ENCODE data around the gene SCO2. TPM values are rescaled to one million over a fixed set of nuclear protein-coding genes. Genes with fewer than 3 reads are reported as not detected.
A peak's percentile ranks its signal among the peaks of the same experiment; 100 is the strongest.

The SCO2 gene
- total and polyA plus RNA-seq, 10 of the 15 experiments (the other 5 are each of a cell fraction or from before 2014, with no cell fraction given): 0.18 to 16.0 (median 2.4) TPM; not detected in 1

GRCh38 chr22:50562523-50563412, 37.4 kb upstream of the SCO2 start, which contains the start of gene SYCE3 (continued):
- TF ChIP-seq ELK1 (IDR thresholded peaks at IDR 0.05; ENCODE audit: low read depth, low read length): peak; percentile 84
- no peak for TF ChIP-seq RCOR1 (conservative IDR thresholded peaks at IDR 0.05; ENCODE audit: low read depth, low read length)
- TF ChIP-seq RFX5 (IDR thresholded peaks at IDR 0.05; ENCODE audit: low read depth, low read length): no peak
- TF ChIP-seq PAX5 (IDR thresholded peaks at IDR 0.05; ENCODE audit: borderline replicate concordance, low read depth, low read length): no peak; the same call in 1 of the 2 replicates
- TF ChIP-seq LARP7 (IDR thresholded peaks at IDR 0.05): no peak
- peak; percentile 41 for TF ChIP-seq PBX3 (IDR thresholded peaks at IDR 0.05; ENCODE audit: insufficient replicate concordance, low read depth, low read length)
- TF ChIP-seq GATAD2B (conservative IDR thresholded peaks at IDR 0.05; ENCODE audit: low read depth): no peak; the same call in 1 of the 2 replicates
- no peak for TF ChIP-seq TARDBP (IDR thresholded peaks at IDR 0.05; ENCODE audit: borderline replicate concordance)
- TF ChIP-seq NFXL1 (IDR thresholded peaks at IDR 0.05; ENCODE audit: borderline replicate concordance): no peak
- TF ChIP-seq ATF7 (IDR thresholded peaks at IDR 0.05; ENCODE audit: low read depth): no peak
- no peak for TF ChIP-seq NR2C2 (IDR thresholded peaks at IDR 0.05; ENCODE audit: borderline replicate concordance, control insufficient read depth, insufficient read length, low read depth)
- TF ChIP-seq POLR2AphosphoS2 (IDR thresholded peaks at IDR 0.05; ENCODE audit: low read depth, low read length): no peak; the same call in 1 of the 2 replicates
- no peak for TF ChIP-seq SPI1 (IDR thresholded peaks at IDR 0.05; ENCODE audit: borderline replicate concordance, insufficient read depth, low read depth, low read length)
- no peak for TF ChIP-seq ESRRA (IDR thresholded peaks at IDR 0.05; ENCODE audit: low read length)
- no peak for TF ChIP-seq E4F1 (IDR thresholded peaks at IDR 0.05; ENCODE audit: borderline replicate concordance, partially characterized antibody)
- no peak for TF ChIP-seq RUNX3 (IDR thresholded peaks at IDR 0.05; ENCODE audit: low read length)
- TF ChIP-seq NRF1 (conservative IDR thresholded peaks at IDR 0.05; ENCODE audit: low read depth, low read length): no peak
- TF ChIP-seq RELB (IDR thresholded peaks at IDR 0.05; ENCODE audit: low read depth): 0 out of 2 replicates have a peak, but pooled peaks have one; percentile 39
- TF ChIP-seq ZBTB33 (IDR thresholded peaks at IDR 0.05): no peak

Measured in GM12878 (cell line).